ENCODE results near the gene OR7C1. TPM values are rescaled to one million over a fixed set of nuclear protein-coding genes. Genes with fewer than 3 reads are reported as not detected.
A peak's percentile ranks its signal among the peaks of the same experiment; 100 is the strongest.
"Not testable (repeated sequence)": the region's sequence is repeated elsewhere in the genome, so short reads cannot be mapped to it uniquely, and the experiment has no call there.

The OR7C1 gene
- total RNA-seq, 1 donor from 2014 or later = not detected

DNA sequence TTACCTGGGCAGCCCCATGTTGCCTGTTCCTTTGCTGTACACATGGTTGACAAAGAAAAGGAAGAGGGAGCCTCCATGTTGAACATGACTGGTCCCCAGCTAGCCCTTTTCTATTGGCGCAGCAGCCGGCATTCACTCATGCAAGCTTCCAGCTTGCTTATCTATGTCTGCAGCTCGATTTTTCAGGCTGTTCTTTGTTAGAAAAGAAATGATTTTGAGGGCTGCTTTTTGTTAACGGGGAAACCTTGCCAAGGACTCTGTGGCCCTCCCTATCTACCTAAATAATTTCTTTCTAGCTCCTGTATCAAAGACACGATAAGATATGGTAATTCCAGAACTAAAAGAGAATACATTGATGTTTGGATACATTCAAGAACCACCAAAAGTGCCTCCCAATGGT lies 36.2 kb downstream of the OR7C1 start:
- Histone ChIP-seq H3K9me3 (no peaks in the 10 kb centered on the region), H3K27me3 (no peaks in the 10 kb centered on the region), H3K36me3 (no peaks in the 10 kb centered on the region), H3K27ac (no peak overlapping the region), H3K4me3 (no peak overlapping the region), H3K4me1 (no peaks in the 10 kb centered on the region)
- DNase-seq (no peak), ATAC-seq (no peak)
- TF ChIP-seq, protein P1, sequence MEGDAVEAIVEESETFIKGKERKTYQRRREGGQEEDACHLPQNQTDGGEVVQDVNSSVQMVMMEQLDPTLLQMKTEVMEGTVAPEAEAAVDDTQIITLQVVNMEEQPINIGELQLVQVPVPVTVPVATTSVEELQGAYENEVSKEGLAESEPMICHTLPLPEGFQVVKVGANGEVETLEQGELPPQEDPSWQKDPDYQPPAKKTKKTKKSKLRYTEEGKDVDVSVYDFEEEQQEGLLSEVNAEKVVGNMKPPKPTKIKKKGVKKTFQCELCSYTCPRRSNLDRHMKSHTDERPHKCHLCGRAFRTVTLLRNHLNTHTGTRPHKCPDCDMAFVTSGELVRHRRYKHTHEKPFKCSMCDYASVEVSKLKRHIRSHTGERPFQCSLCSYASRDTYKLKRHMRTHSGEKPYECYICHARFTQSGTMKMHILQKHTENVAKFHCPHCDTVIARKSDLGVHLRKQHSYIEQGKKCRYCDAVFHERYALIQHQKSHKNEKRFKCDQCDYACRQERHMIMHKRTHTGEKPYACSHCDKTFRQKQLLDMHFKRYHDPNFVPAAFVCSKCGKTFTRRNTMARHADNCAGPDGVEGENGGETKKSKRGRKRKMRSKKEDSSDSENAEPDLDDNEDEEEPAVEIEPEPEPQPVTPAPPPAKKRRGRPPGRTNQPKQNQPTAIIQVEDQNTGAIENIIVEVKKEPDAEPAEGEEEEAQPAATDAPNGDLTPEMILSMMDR (IDR thresholded peaks at IDR 0.05) = no peak
- intact Hi-C loops (cut with DNase I) = no loop called here

DNA sequence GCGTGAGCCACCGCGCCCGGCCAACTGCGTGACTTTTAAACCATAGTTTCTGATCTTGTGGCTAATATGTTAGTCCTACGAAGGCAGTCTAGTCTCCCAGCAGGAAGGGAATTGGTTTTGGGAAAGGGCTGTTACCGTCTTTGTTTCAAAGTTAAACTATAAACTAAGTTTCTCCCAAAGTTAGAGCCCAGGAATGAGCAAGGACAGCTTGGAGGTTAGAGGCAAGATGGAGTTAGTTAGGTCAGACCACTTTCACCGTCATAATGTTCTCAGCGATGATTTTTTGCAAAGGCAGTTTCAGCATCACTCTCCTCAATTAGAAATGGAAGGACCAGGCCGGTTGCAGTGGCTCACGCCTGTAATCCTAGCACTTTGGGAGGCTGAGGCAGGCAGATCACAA lies 39.0 kb downstream of the OR7C1 start:
- Histone ChIP-seq H3K4me3 (no peak overlapping the region), H3K27me3 (no peaks in the 10 kb centered on the region), H3K36me3 (no peaks in the 10 kb centered on the region), H3K9me3 (no peaks in the 10 kb centered on the region), H3K4me1 (no peaks in the 10 kb centered on the region), H3K27ac (no peak overlapping the region)
- intact Hi-C loops (cut with DNase I) = no loop called here
- ATAC-seq (no peak), DNase-seq (no peak)
- TF ChIP-seq, protein P1 (IDR thresholded peaks at IDR 0.05) = no peak

DNA sequence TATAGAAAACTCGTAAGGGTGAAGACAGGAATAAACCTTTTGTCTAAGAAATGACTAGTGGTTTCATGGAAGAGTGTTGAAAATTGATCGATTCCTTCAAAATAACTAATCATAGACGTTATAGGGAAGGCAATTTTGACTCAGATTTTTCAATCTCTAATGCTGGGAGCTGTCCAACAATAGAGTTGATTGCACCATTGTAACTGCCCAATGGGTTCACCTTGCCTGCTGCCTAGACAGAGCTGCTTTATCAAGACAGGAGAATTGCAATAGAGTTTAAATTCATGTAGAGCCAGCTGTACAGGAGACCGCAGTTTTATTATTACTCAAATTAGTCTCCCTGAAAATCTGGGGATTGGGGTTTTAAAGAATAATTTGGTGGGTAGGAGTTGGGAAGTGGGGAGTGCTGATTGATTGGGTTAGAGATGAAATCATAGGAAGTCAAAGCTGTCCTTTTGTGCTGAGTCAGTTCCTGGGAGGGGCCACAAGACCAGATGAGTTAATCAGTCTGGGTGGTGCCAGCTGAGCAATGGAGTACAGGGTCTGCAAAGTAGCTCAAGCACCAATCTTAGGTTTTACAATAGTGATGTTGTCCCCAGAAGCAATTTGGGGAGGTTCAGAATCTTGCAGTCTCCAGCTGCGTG lies 39.8 kb downstream of the OR7C1 start:
- H3K9me3 ChIP-seq = no peaks in the 10 kb centered on the region
- intact Hi-C loops (cut with DNase I) = no loop called here
- H3K36me3 ChIP-seq = no peaks in the 10 kb centered on the region
- TF ChIP-seq, protein P1 (IDR thresholded peaks at IDR 0.05) = no peak
- H3K27me3 ChIP-seq = no peaks in the 10 kb centered on the region
- no peaks in the 10 kb centered on the region for H3K4me1 ChIP-seq
- no peak overlapping the region for H3K27ac ChIP-seq
- H3K4me3 ChIP-seq = no peak overlapping the region
- ATAC-seq (no peak), DNase-seq (no peak)

DNA sequence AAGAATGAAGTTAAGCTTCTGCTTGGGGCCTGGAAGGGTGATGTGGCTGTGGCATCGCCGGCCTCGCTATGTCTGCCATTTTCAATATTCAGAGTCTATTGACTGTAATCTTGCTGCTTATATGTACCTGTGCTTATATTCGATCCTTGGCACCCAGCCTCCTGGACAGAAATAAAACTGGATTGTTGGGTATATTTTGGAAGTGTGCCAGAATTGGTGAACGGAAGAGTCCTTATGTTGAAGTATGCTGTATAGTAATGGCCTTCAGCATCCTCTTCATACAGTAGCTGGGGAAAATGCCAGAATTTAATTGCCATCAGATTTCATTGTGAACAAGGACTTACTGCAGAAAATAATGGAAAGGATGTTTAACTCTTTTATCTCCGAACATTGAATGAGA lies 42.7 kb downstream of the OR7C1 start:
- H3K4me1 ChIP-seq; H3K9me3 ChIP-seq; H3K27me3 ChIP-seq; H3K36me3 ChIP-seq; H3K27ac ChIP-seq; H3K4me3 ChIP-seq; ATAC-seq; DNase-seq; intact Hi-C loops (cut with DNase I): not testable (repeated sequence)

DNA sequence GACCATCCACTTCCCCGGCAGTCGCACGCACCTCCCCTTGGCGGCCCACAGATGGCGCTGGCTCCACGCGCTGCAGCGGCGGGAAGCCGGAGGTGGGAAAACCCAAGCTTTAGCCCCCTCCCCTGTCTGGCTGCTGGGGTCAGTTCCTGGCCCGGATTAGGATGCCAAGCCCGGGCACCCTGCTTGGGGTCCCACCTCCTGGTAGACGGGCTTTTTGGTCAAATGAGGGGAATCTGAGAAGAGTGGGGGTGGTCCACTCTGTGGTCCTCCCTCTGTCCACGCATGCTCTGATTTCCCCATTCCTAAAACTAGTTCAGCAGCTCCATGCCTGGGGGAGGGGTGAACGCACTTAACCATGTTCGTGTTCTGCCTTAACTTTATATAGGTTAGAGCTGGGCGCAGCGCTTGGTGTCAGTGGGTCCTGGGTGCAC lies 48.5 kb downstream of the OR7C1 start:
- peak; percentile 37 for ATAC-seq
- DNase-seq = no peak
- H3K27me3 ChIP-seq = no peaks in the 10 kb centered on the region
- H3K4me3 ChIP-seq = no peak overlapping the region
- no peak overlapping the region for H3K27ac ChIP-seq
- TF ChIP-seq, protein P1 (IDR thresholded peaks at IDR 0.05) = peak; percentile 59
- intact Hi-C loops (cut with DNase I) = no loop called here
- no peaks in the 10 kb centered on the region for H3K4me1 ChIP-seq
- no peaks in the 10 kb centered on the region for H3K36me3 ChIP-seq
- no peaks in the 10 kb centered on the region for H3K9me3 ChIP-seq

DNA sequence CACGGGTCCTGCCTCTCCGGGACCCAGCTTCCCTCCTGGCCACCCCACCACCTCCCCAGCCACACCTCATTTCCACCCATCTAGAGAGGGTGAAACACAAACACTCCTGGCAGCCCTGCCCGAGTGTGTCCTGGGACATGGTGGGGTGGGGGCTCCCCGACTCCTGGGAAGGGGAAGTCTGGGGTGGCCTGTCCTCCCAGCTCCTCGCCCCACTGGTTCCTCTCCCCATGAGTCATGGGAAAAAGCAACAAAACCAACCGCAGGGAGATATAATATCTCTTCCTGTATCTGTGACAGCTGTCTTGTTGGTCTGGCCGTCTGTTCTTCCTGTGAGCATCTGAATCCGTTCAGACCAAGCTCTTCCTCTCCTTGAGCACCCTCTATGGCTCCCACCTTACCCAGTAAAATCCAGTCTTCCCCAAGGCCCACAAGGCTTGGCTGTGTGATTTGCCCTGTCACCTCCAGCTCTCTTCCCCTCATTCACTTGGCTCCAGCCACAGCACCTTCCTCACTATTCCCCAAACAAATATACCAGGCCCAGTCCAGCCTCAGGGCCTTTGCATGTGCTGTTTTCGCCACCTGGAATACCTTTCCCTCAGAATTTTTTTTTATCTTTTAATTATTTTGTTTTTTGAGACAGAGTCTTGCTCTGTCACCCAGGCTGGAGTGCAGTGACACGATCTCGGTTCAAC lies 49.7 kb downstream of the OR7C1 start:
- H3K9me3 ChIP-seq; intact Hi-C loops (cut with DNase I); H3K4me3 ChIP-seq; H3K36me3 ChIP-seq; H3K27me3 ChIP-seq; H3K4me1 ChIP-seq: not testable (repeated sequence)
- ATAC-seq = peak; percentile 89
- H3K27ac ChIP-seq = peak overlapping the region; percentile 30
- DNase-seq = peak; percentile 79

DNA sequence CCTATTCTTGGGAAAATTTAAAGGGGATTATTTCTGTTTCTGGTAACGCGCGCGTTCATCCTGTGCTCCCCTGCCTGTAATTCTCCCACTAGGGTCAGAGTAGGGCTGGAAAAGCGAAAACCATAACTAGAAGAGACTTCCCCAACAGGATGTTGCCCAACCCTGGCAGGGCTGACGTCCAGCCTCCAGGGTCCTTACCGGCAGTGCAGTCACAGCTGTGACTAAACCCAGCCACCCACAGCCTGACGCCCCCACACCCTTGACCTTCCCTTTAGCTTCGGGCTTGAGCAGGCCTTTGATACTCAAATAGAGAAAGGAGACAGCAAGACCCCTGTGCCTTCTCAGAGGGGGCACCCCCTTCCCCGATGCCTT lies 50.3 kb downstream of the OR7C1 start:
- peak overlapping the region; percentile 30 for H3K27ac ChIP-seq
- H3K4me1 ChIP-seq; H3K27me3 ChIP-seq; intact Hi-C loops (cut with DNase I); H3K9me3 ChIP-seq; H3K36me3 ChIP-seq; H3K4me3 ChIP-seq: not testable (repeated sequence)
- DNase-seq = peak; percentile 92
- ATAC-seq = peak; percentile 92

DNA sequence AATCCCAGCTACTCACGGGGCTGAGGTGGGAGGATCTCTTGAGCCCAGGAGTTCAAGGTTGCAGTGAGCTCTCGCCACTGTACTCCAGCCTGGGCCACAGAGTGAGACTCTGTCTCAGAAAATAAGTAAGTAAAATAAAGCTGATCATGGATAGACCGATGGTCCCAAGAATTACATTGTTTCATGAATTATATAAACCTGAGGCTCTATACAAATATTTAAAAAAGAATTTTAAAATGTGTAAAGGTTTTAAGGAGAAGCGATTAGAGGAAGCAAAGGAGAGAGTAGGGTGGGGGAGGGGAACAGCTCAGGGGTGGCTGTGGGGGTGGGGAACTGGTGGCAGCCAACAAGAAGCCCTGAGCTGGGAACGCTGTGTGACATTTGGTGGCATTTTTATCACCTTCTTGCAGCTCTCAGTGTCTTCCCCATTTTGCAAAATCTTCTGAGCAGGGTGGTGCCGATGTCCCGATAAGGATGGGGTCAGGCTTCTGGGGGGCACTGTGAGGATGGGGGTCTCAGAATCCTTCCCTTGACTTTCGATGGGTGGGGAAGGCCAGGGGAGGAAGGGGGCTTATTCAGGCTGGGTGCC lies 51.5 kb downstream of the OR7C1 start:
- intact Hi-C loops (cut with DNase I); H3K4me3 ChIP-seq; H3K27me3 ChIP-seq; H3K4me1 ChIP-seq; H3K36me3 ChIP-seq; DNase-seq; H3K9me3 ChIP-seq: not testable (repeated sequence)
- ATAC-seq = peak; percentile 54
- peak overlapping the region; percentile 6 for H3K27ac ChIP-seq

Measured in upper lobe of right lung (tissue), 1 donor.